Spleen (tissue), 7 donors: ENCODE measurements around the gene MSGN1.

ENCODE experiments used
- CTCF ChIP-seq, 11 experiments: fragments of 200-600 bp in 7 of 11; fragments of 450-650 bp in 4 of 11; sonication (generic) in 4 of 11; IDR thresholded peaks in 8 of 11; conservative IDR thresholded peaks in 3 of 11; 1 replicate in 7 of 11; 2 replicates in 4 of 11; pipeline versions ENCODE4 v1.4.0 to v1.8.0; 2016 to 2021; ENCODE audit warnings: antibody characterized with exemption in 11 of 11, inconsistent platforms in 4 of 11, mild to moderate bottlenecking in 1 of 11
- POLR2A ChIP-seq, 3 donors: fragments of 450-650 bp; IDR thresholded peaks; one replicate each; pipeline ENCODE4 v1.5.1; 2017; ENCODE audit warnings: antibody characterized with exemption in 3 of 3, mild to moderate bottlenecking in 1 of 3
- POLR2AphosphoS5 ChIP-seq, 3 donors: sonication (generic); formaldehyde crosslinking; IDR thresholded peaks; one replicate each; pipeline ENCODE4 v1.5.1; 2017; ENCODE audit warnings: antibody characterized with exemption in 3 of 3
- donor health status: DM: no; HTN: no; CAD: no; lungs with moderate emphysema.
- donor health status: DM: no; HTN: no; CAD: no.
- donor health status: DM: no; HTN: no; CAD: no.

GRCh38 chr2:17798338-17798737, 17.9 kb upstream of the MSGN1 start:
- TF ChIP-seq CTCF (IDR thresholded peaks at IDR 0.05 in 8 of 11, conservative IDR thresholded peaks at IDR 0.05 in 3 of 11) (no peak), POLR2AphosphoS5 (IDR thresholded peaks at IDR 0.05) (no peak), POLR2A (IDR thresholded peaks at IDR 0.05) (no peak)
